HepG2 (cell line): ENCODE data around the gene GABRR2. TPM values are rescaled to one million over a fixed set of nuclear protein-coding genes. Genes with fewer than 3 reads are reported as not detected.
A peak's percentile ranks its signal among the peaks of the same experiment; 100 is the strongest.

Experiments used
- ATAC-seq: fragments of 200-7000 bp; cut with Tn5 transposase; 3 replicates; pipeline ENCODE4 v1.9.1; 2020; ENCODE audit warnings: mild to moderate bottlenecking, moderate library complexity
- BruUV-seq: library from RNA; stranded (reverse); fragments of 400-500 nt; replicated peaks from 2 replicates; lab custom pipeline; 2021; lab: Mats Ljungman, UMichigan
- CTCF ChIA-PET: fragments of 300-600 bp; formaldehyde crosslinking; extraction: SDS; loops from one replicate; lab custom pipeline; 2021; ENCODE audit warnings: low total read pairs, inconsistent platforms, low intra/inter-chr PET ratio; lab: Yijun Ruan, JAX
- POLR2A ChIA-PET: fragments of 350-600 bp; sonication (Branson Sonifier 250); formaldehyde crosslinking; loops from one replicate; lab custom pipeline; 2020; ENCODE audit warnings: antibody characterized with exemption, inconsistent platforms; lab: Yijun Ruan, JAX
- DNase-seq: peaks from one replicate; pipeline ENCODE4 v3.0.0-alpha.2; 2015; ENCODE audit warnings: low spot score
- FAIRE-seq: peaks from 3 replicates; lab custom pipeline; 2011; peaks lifted over from hg19 to GRCh38; lab: Jason Lieb, UNC
- H2AFZ ChIP-seq: one replicate; pipeline ENCODE4 v1.6.1; 2011; ENCODE audit warnings: low read length, inconsistent platforms
- H3K27ac ChIP-seq: fragments of 300-600 bp; 3 replicates; pipeline ENCODE4 v1.8.0; 2011; ENCODE audit warnings: mixed run types, mild to moderate bottlenecking, mixed read lengths, low read length, inconsistent platforms; ENCODE audit not compliant: insufficient read depth; ENCODE audit errors: extremely low read length
- H3K27me3 ChIP-seq, 2 experiments: fragments of 200-600 bp in 1 of 2; 2 replicates in 1 of 2; 3 replicates in 1 of 2; pipeline versions ENCODE4 v1.6.0 to v1.8.0; 2011; ENCODE audit warnings: low read length in 2 of 2, mild to moderate bottlenecking in 2 of 2, moderate library complexity in 2 of 2, inconsistent platforms in 1 of 2; ENCODE audit not compliant: insufficient read depth in 2 of 2, control insufficient read depth in 1 of 2
- H3K36me3 ChIP-seq, 2 experiments: fragments of 200-600 bp in 1 of 2; replicated peaks in 1 of 2; 2 replicates in 1 of 2; 3 replicates in 1 of 2; pipeline versions ENCODE4 v1.5.1 to v1.8.0; 2011; ENCODE audit warnings: low read length in 2 of 2, inconsistent platforms in 1 of 2; ENCODE audit not compliant: insufficient read depth in 2 of 2, control insufficient read depth in 1 of 2
- H3K4me1 ChIP-seq: 2 replicates; pipeline ENCODE4 v1.5.1; 2012; ENCODE audit warnings: low read length, inconsistent platforms; ENCODE audit not compliant: insufficient read depth
- H3K4me2 ChIP-seq: 2 replicates; pipeline ENCODE4 v1.6.0; 2011; ENCODE audit warnings: low read depth, low read length, inconsistent platforms
- H3K4me3 ChIP-seq, 3 experiments: fragments of 200-600 bp in 1 of 3; sonication (generic), shearing (Covaris generic) in 1 of 3; replicated peaks in 1 of 3; 2 replicates each; pipeline ENCODE4 v1.5.1; 2011 to 2016; ENCODE audit warnings: low read length in 3 of 3, inconsistent platforms in 2 of 3, low read depth in 2 of 3, mild to moderate bottlenecking in 2 of 3, control low read depth in 1 of 3, mixed read lengths in 1 of 3; ENCODE audit not compliant: insufficient read depth in 1 of 3
- H3K79me2 ChIP-seq: one replicate; pipeline ENCODE4 v1.6.1; 2011; ENCODE audit warnings: low read length, inconsistent platforms; ENCODE audit not compliant: insufficient read depth
- H3K9ac ChIP-seq: 2 replicates; pipeline ENCODE4 v1.6.0; 2011; ENCODE audit warnings: mild to moderate bottlenecking, low read depth, low read length, inconsistent platforms; ENCODE audit not compliant: insufficient read depth
- H3K9me3 ChIP-seq: 2 replicates; pipeline ENCODE4 v1.5.1; 2012; ENCODE audit warnings: mild to moderate bottlenecking, low read length
- H4K20me1 ChIP-seq: 2 replicates; pipeline ENCODE4 v1.6.0; 2011; ENCODE audit warnings: inconsistent platforms, mild to moderate bottlenecking, low read length, moderate library complexity; ENCODE audit not compliant: insufficient read depth
- ADNP ChIP-seq: sonication (generic); formaldehyde crosslinking; IDR thresholded peaks from 2 replicates; pipeline ENCODE4 v1.4.0; 2020; ENCODE audit warnings: missing genetic modification reagents
- DZIP1 ChIP-seq: sonication (generic); formaldehyde crosslinking; IDR thresholded peaks from 2 replicates; pipeline ENCODE4 v1.5.0; 2020; ENCODE audit warnings: mild to moderate bottlenecking, missing genetic modification reagents
- KDM3A ChIP-seq: IDR thresholded peaks from 2 replicates; pipeline ENCODE4 v1.6.1; 2018; ENCODE audit warnings: low read depth, missing compliant biosample characterization
- MIER3 ChIP-seq: IDR thresholded peaks from 2 replicates; pipeline ENCODE4 v1.6.1; 2016; ENCODE audit warnings: missing compliant biosample characterization, borderline replicate concordance
- NFKB2 ChIP-seq: sonication (generic); formaldehyde crosslinking; IDR thresholded peaks from 2 replicates; pipeline ENCODE4 v1.4.0; 2020; ENCODE audit warnings: missing genetic modification reagents, borderline replicate concordance
- PRMT3 ChIP-seq: sonication (generic); formaldehyde crosslinking; IDR thresholded peaks from 2 replicates; pipeline ENCODE4 v1.8.1; 2022; ENCODE audit warnings: low read depth, mild to moderate bottlenecking, moderate library complexity, missing genetic modification reagents, borderline replicate concordance
- SMAD3 ChIP-seq: sonication (generic); formaldehyde crosslinking; IDR thresholded peaks from 2 replicates; pipeline ENCODE4 v1.4.0; 2020; ENCODE audit warnings: missing genetic modification reagents
- STAT6 ChIP-seq: sonication (generic); formaldehyde crosslinking; IDR thresholded peaks from 2 replicates; pipeline ENCODE4 v1.4.0; 2020; ENCODE audit warnings: missing genetic modification reagents, mild to moderate bottlenecking, borderline replicate concordance
- ZBTB33 ChIP-seq: sonication (generic); formaldehyde crosslinking; IDR thresholded peaks from 2 replicates; pipeline ENCODE4 v1.4.0; 2020; ENCODE audit warnings: missing genetic modification reagents
- ZBTB38 ChIP-seq: sonication (generic); formaldehyde crosslinking; IDR thresholded peaks from 2 replicates; pipeline ENCODE4 v1.5.1; 2020; ENCODE audit warnings: mild to moderate bottlenecking, missing genetic modification reagents
- ZMYM2 ChIP-seq: sonication (generic); formaldehyde crosslinking; IDR thresholded peaks from 2 replicates; pipeline ENCODE4 v1.8.0; 2022; ENCODE audit warnings: mild to moderate bottlenecking, missing genetic modification reagents
- ZMYM3 ChIP-seq: sonication (generic); formaldehyde crosslinking; IDR thresholded peaks from 2 replicates; pipeline ENCODE4 v1.5.1; 2020; ENCODE audit warnings: mild to moderate bottlenecking, missing genetic modification reagents
- ZNF770 ChIP-seq: sonication (generic); formaldehyde crosslinking; IDR thresholded peaks from 2 replicates; pipeline ENCODE4 v1.5.0; 2020; ENCODE audit warnings: mild to moderate bottlenecking, missing genetic modification reagents
- ZSCAN20 ChIP-seq: sonication (generic); formaldehyde crosslinking; IDR thresholded peaks from 2 replicates; pipeline ENCODE4 v1.4.0; 2020; ENCODE audit warnings: missing genetic modification reagents, mild to moderate bottlenecking, borderline replicate concordance
- WGBS: methylation state at CpG from one replicate; pipeline ENCODE4 v1.1.6; 2017; ENCODE audit warnings: low lambda C conversion rate; 5-methylcytosine and 5-hydroxymethylcytosine counted together
- in situ Hi-C: cut with HindIII; loops from 2 replicates; pipeline ENCODE4 v1.10.0; 2017; ENCODE audit warnings: low pct_unique_long_range_greater_than_20kb; ENCODE audit not compliant: extremely low pct_ligation_motif_present
- intact Hi-C: fragments of 100-400 bp; cut with micrococcal nuclease; formaldehyde crosslinking; loops from one replicate; pipeline ENCODE4 v1.10.0; 2022; ENCODE audit not compliant: unreplicated experiment
- polyA plus RNA-seq, 8 experiments: library from polyadenylated mRNA; depleted of rRNA in 3 of 8; stranded (reverse) in 7 of 8; unstranded in 1 of 8; fragments of >200 nt; fragmentation: Illumina TruSeq in 4 of 8; extraction: Trizol in 4 of 8; gene quantifications; 2 replicates each; pipeline versions ENCODE4 v1.2.1 to v1.2.3, GENCODE V29; 2011 to 2016; ENCODE audit warnings: low read depth in 4 of 8, missing spikeins in 1 of 8, mixed read lengths in 1 of 8; ENCODE audit not compliant: insufficient read depth in 1 of 8
- total RNA-seq, 5 experiments: library from RNA; depleted of rRNA; stranded (reverse); fragments of >200 nt; fragmentation: Illumina TruSeq; extraction: Trizol; gene quantifications; 2 replicates each; pipeline ENCODE4 v1.2.3, GENCODE V29; 2016; ENCODE audit warnings: low read depth in 1 of 5

Gene GABRR2
- total and polyA plus RNA-seq, 2 of the 13 experiments (the other 11 are each of a cell fraction or from before 2014, with no cell fraction given): 0.13 TPM; not detected in 1

- Histone ChIP-seq H3K79me2 (peaks cover 38% of the 10 kb centered on the region), H3K4me2 (peak overlapping the region; percentile 75), H2AFZ (no peak overlapping the region), H3K4me3 (peak overlapping the region; percentile 81 to 93 (median 89)), H3K9ac (peak overlapping the region; percentile 98), H3K9me3 (no peaks in the 10 kb centered on the region), H3K27ac (peak overlapping the region; percentile 90), H3K36me3 (no peaks in the 10 kb centered on the region; a peak in 1 of 5 replicates), H3K4me1 (peaks cover 49% of the 10 kb centered on the region), H4K20me1 (no peaks in the 10 kb centered on the region; the same call in 1 of the 2 replicates), H3K27me3 (no peaks in the 10 kb centered on the region)
- POLR2A ChIA-PET: interaction anchor here (0.6 to 3.2 kb wide), 8 partner anchors 12 to 390 kb away, joined by 3 to 12 read pairs (median 3); partner anchors contain the start of gene RNGTT
- intact Hi-C loops (no loop called here), in situ Hi-C loops (no loop called here)
- CTCF ChIA-PET: no interaction called here
- DNase-seq (no peak), FAIRE-seq (no peak), ATAC-seq (no peak)
- WGBS: 55% methylated on average over 26 of the region's 27 CpGs
- BruUV-seq: TSS peak; percentile 95
- TF ChIP-seq SMAD3 (CRISPR knock-in tag) (no peak), ZBTB38 (CRISPR knock-in tag) (peak; percentile 92), STAT6 (CRISPR knock-in tag) (no peak), NFKB2 (CRISPR knock-in tag) (no peak), DZIP1 (CRISPR knock-in tag) (no peak), ZMYM3 (peak; percentile 86), MIER3 (CRISPR knock-in tag) (no peak), ZSCAN20 (no peak), PRMT3 (CRISPR knock-in tag) (no peak), ZNF770 (CRISPR knock-in tag) (peak; percentile 98), KDM3A (CRISPR knock-in tag) (0 out of 2 replicates have a peak, but pooled peaks have one; percentile 13), ADNP (CRISPR knock-in tag) (0 out of 2 replicates have a peak, but pooled peaks have one; percentile 31), ZMYM2 (0 out of 2 replicates have a peak, but pooled peaks have one; percentile 65), ZBTB33 (CRISPR knock-in tag) (peak; percentile 66; the same call in 1 of the 2 replicates)
Observed at GRCh38 chr6:89353118-89353556, 38.0 kb upstream of the GABRR2 start.
